A673 (cell line): ENCODE measurements around the gene TFPI.

Experiments used
- CTCF ChIP-seq: fragments of 300-800, 200-600 bp; sonication (generic); conservative IDR thresholded peaks from 2 replicates; pipeline ENCODE4 v1.5.1; 2017; ENCODE audit warnings: low read depth, mild to moderate bottlenecking, antibody characterized with exemption, low read length, moderate library complexity, mixed read lengths
- EZH2 ChIP-seq: fragments of 200-600 bp; sonication (generic); IDR thresholded peaks from 2 replicates; pipeline ENCODE4 v1.6.1; 2017; ENCODE audit warnings: borderline replicate concordance, low read depth, mild to moderate bottlenecking, mixed read lengths, antibody characterized with exemption, low read length; ENCODE audit not compliant: poor library complexity, severe bottlenecking

DNA sequence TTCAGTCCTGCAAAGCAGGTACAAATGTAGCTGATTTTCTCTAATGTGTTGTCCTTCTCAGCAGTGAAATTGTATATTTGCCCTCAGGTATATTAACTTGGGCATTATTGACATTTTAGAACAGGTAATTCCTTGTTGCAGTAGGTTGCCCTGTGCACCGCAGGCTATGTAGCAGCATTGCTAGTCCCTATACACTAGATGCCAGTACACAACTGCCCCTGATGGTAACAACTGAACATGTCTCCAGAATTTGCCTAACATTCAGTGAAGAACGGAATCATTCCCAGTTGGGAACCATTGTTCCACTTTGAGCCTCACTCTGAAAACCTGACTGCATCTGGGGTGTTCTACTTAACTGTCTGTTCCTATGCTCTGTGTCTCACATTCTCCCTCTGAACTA, 23.1 kb upstream of the TFPI start:
- peak; percentile 42 for TF ChIP-seq CTCF
- no peak for TF ChIP-seq EZH2
